ENCODE measurements around the gene IQGAP3.

IQGAP3 gene

GRCh38 chr1:156509424-156510034 is 62.8 kb downstream of the IQGAP3 start:
- DNase-seq (ENCODE audit: low spot score): no peak

- no peak for DNase-seq (ENCODE audit: low spot score)
Observed at GRCh38 chr1:156508955-156509234, 63.5 kb downstream of the IQGAP3 start.

GRCh38 chr1:156508205-156508954 is 64.0 kb downstream of the IQGAP3 start:
- no peak for DNase-seq (ENCODE audit: low spot score)

GRCh38 chr1:156506450-156506849 is 65.9 kb downstream of the IQGAP3 start:
- DNase-seq (ENCODE audit: low spot score): no peak

GRCh38 chr1:156505679-156506298 is 66.6 kb downstream of the IQGAP3 start:
- no peak for DNase-seq (ENCODE audit: low spot score)

GRCh38 chr1:156504821-156505678 is 67.3 kb downstream of the IQGAP3 start:
- peak; percentile 98 for DNase-seq (ENCODE audit: low spot score)

GRCh38 chr1:156504438-156504813 is 67.9 kb downstream of the IQGAP3 start:
- no peak for DNase-seq (ENCODE audit: low spot score)

- no peak for DNase-seq (ENCODE audit: low spot score)
Observed at GRCh38 chr1:156503698-156504437, 68.5 kb downstream of the IQGAP3 start.

- no peak for DNase-seq (ENCODE audit: low spot score)
Observed at GRCh38 chr1:156502894-156503697, 69.3 kb downstream of the IQGAP3 start.

GRCh38 chr1:156502391-156502893 is 69.9 kb downstream of the IQGAP3 start:
- no peak for DNase-seq (ENCODE audit: low spot score)

- DNase-seq (ENCODE audit: low spot score): peak; percentile 93
Observed at GRCh38 chr1:156500793-156501506, 71.4 kb downstream of the IQGAP3 start.

GRCh38 chr1:156500543-156500792 is 71.9 kb downstream of the IQGAP3 start, which contains the start of gene MEF2D:
MEF2D (minus strand) TSS chr1:156500775; CDS start chr1:156483292, 17,483 bp downstream.
- no peak for DNase-seq (ENCODE audit: low spot score)

- no peak for DNase-seq (ENCODE audit: low spot score)
Observed at GRCh38 chr1:156499842-156500542, 72.4 kb downstream of the IQGAP3 start.

GRCh38 chr1:156499194-156499841 is 73.0 kb downstream of the IQGAP3 start:
- no peak for DNase-seq (ENCODE audit: low spot score)

- no peak for DNase-seq (ENCODE audit: low spot score)
Observed at GRCh38 chr1:156498432-156499193, 73.8 kb downstream of the IQGAP3 start.

- DNase-seq (ENCODE audit: low spot score): no peak
Observed at GRCh38 chr1:156497743-156498431, 74.5 kb downstream of the IQGAP3 start.

- DNase-seq (ENCODE audit: low spot score): no peak
Observed at GRCh38 chr1:156497078-156497742, 75.2 kb downstream of the IQGAP3 start.
